PC-3 (cell line): Measurements from ENCODE around the gene NXPH4.

Experiments used
- EZH2 ChIP-seq: fragments of 300-600 bp; sonication (generic); IDR thresholded peaks from one replicate; pipeline ENCODE4 v1.6.1; 2017; ENCODE audit warnings: antibody characterized with exemption, mild to moderate bottlenecking, low read length; ENCODE audit not compliant: unreplicated experiment
- TF ChIP-seq, protein P1 (sequence below): fragments of 300-600 bp; sonication (generic); conservative IDR thresholded peaks from 2 replicates; pipeline ENCODE4 v1.5.1; 2017; ENCODE audit warnings: antibody characterized with exemption, low read depth, mild to moderate bottlenecking, low read length

DNA sequence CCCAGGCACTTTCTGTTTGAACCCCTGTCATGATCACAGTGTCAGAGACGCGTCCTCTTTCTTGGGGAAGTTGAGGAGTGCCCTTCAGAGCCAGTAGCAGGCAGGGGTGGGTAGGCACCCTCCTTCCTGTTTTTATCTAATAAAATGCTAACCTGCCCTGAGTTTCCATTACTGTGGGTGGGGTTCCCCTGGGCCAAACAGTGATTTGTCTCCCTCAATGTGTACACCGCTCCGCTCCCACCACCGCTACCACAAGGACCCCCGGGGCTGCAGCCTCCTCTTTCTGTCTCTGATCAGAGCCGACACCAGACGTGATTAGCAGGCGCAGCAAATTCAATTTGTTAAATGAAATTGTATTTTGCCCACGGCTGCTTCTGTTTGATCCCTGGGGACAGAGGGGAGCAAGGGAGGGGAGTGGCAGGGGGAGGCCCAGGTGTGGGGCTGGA is 18.0 kb downstream of the NXPH4 start:
- TF ChIP-seq, protein P1, sequence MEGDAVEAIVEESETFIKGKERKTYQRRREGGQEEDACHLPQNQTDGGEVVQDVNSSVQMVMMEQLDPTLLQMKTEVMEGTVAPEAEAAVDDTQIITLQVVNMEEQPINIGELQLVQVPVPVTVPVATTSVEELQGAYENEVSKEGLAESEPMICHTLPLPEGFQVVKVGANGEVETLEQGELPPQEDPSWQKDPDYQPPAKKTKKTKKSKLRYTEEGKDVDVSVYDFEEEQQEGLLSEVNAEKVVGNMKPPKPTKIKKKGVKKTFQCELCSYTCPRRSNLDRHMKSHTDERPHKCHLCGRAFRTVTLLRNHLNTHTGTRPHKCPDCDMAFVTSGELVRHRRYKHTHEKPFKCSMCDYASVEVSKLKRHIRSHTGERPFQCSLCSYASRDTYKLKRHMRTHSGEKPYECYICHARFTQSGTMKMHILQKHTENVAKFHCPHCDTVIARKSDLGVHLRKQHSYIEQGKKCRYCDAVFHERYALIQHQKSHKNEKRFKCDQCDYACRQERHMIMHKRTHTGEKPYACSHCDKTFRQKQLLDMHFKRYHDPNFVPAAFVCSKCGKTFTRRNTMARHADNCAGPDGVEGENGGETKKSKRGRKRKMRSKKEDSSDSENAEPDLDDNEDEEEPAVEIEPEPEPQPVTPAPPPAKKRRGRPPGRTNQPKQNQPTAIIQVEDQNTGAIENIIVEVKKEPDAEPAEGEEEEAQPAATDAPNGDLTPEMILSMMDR = no peak
- TF ChIP-seq EZH2 = no peak
